Measurements from ENCODE around the gene DUSP22.

DUSP22 gene

GRCh38 chr6:296151-297122 lies 4.2 kb downstream of the DUSP22 start:
- no peak for DNase-seq (ENCODE audit: low spot score)

GRCh38 chr6:297571-298232 lies 5.4 kb downstream of the DUSP22 start:
- DNase-seq (ENCODE audit: low spot score), result no peak

GRCh38 chr6:298233-299103 lies 6.2 kb downstream of the DUSP22 start:
- no peak for DNase-seq (ENCODE audit: low spot score)

GRCh38 chr6:299104-299980 lies 7.1 kb downstream of the DUSP22 start:
- DNase-seq (ENCODE audit: low spot score), result no peak

- DNase-seq (ENCODE audit: low spot score), result no peak
These were observed 7.7 kb downstream of the DUSP22 start for GRCh38 chr6:300026-300425.

GRCh38 chr6:300494-301198 lies 8.4 kb downstream of the DUSP22 start:
- DNase-seq (ENCODE audit: low spot score), result no peak

GRCh38 chr6:301526-301925 lies 9.2 kb downstream of the DUSP22 start:
- no peak for DNase-seq (ENCODE audit: low spot score)

GRCh38 chr6:301929-302705 lies 9.8 kb downstream of the DUSP22 start:
- DNase-seq (ENCODE audit: low spot score), result no peak

- DNase-seq (ENCODE audit: low spot score), result no peak
These were observed 10.5 kb downstream of the DUSP22 start for GRCh38 chr6:302760-303159.

- no peak for DNase-seq (ENCODE audit: low spot score)
These were observed 11.0 kb downstream of the DUSP22 start for GRCh38 chr6:303263-303662.

- DNase-seq (ENCODE audit: low spot score), result no peak
These were observed 11.8 kb downstream of the DUSP22 start for GRCh38 chr6:303948-304558.

- no peak for DNase-seq (ENCODE audit: low spot score)
These were observed 12.6 kb downstream of the DUSP22 start for GRCh38 chr6:304833-305370.

GRCh38 chr6:305371-306206 lies 13.3 kb downstream of the DUSP22 start:
- DNase-seq (ENCODE audit: low spot score), result no peak

- no peak for DNase-seq (ENCODE audit: low spot score)
These were observed 14.4 kb downstream of the DUSP22 start for GRCh38 chr6:306641-307061.

- DNase-seq (ENCODE audit: low spot score), result no peak
These were observed 15.0 kb downstream of the DUSP22 start for GRCh38 chr6:307065-307814.

GRCh38 chr6:307874-308273 lies 15.6 kb downstream of the DUSP22 start:
- no peak for DNase-seq (ENCODE audit: low spot score)

- DNase-seq (ENCODE audit: low spot score), result no peak
These were observed 16.0 kb downstream of the DUSP22 start for GRCh38 chr6:308307-308706.
